Astrocyte of the spinal cord (primary cell): Measurements from ENCODE around the gene FIBCD1.

Experiments
- DNase-seq: peaks from one replicate; pipeline ENCODE4 v3.0.0; 2011; ENCODE audit warnings: low read depth, low spot score
- H3K4me3 ChIP-seq: 2 replicates; pipeline ENCODE4 v1.5.1; 2011; ENCODE audit warnings: low read depth, mild to moderate bottlenecking, low read length, moderate library complexity
- CTCF ChIP-seq: IDR thresholded peaks from 2 replicates; pipeline ENCODE4 v1.5.1; 2012; ENCODE audit warnings: low read depth, mild to moderate bottlenecking, low read length, inconsistent platforms
- in situ Hi-C: cut with HindIII; loops from 2 replicates; pipeline ENCODE4 v1.10.0; 2017; ENCODE audit warnings: low sequenced_read_pairs

Gene FIBCD1

GRCh38 chr9:130932255-130933079, 6.6 kb downstream of the FIBCD1 start:
- no peak overlapping the region for H3K4me3 ChIP-seq
- no peak for DNase-seq
- in situ Hi-C loops = no loop called here
- TF ChIP-seq CTCF = peak; percentile 11

- no peak for DNase-seq
- in situ Hi-C loops = no loop called here
- TF ChIP-seq CTCF = no peak
- no peak overlapping the region for H3K4me3 ChIP-seq
Measured at GRCh38 chr9:130931508-130932254, 7.4 kb downstream of the FIBCD1 start.

DNA sequence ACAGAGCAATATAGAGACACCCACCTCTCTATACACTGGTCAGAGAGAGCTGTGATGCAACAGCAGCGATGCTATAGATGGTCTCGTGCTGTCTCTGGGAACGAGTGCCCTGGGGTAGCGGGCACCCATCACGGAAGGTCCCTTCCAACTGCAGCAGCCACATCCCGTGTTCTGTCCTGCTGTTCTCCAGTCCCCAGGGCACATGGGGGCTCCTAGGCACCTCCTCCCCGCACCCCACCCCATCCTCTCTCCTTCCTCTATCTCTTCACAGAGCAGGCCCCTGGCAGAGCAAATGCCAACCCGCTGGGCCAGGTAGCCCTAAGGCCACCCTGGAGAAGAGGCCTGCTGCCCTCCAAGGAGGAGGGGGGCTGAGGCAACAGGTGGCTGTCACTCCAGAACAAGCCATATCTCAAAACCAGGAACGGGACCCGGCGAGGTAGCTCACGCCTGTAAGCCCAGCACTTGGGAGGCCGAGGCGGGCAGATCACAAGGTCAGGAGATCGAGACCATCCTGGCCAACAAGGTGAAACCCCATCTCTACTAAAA, 8.2 kb downstream of the FIBCD1 start:
- no peak for DNase-seq
- in situ Hi-C loops = no loop called here
- H3K4me3 ChIP-seq = no peak overlapping the region
- TF ChIP-seq CTCF = no peak

- no peak for DNase-seq
- no peak for TF ChIP-seq CTCF
- in situ Hi-C loops = no loop called here
- H3K4me3 ChIP-seq = no peak overlapping the region
Measured at GRCh38 chr9:130930132-130930803, 8.8 kb downstream of the FIBCD1 start.

DNA sequence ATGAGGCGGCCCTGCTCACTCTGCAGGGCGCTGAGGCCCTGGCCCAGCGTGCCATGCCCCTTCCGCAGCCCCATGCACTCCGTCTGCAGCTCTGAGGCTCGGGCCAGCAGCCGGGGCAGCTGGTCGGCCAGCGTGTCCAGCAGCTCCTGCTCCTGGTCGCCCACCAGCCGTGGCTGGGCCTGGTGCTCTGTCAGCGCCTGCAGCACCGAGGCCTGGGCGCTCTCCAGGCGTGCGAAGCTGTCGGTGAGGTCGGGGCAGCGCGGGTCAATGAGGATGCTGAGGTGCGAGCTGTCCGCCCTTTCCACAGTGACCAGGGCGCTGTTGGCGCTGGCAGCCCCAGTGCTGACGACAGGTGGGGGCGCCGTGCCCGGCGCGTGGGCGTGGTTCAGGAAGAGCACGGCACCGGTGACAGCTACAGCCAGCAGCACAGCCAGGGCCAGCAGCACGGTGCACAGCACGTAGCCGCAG, 9.4 kb downstream of the FIBCD1 start:
- in situ Hi-C loops = no loop called here
- no peak for TF ChIP-seq CTCF
- DNase-seq = no peak
- H3K4me3 ChIP-seq = no peak overlapping the region

DNA sequence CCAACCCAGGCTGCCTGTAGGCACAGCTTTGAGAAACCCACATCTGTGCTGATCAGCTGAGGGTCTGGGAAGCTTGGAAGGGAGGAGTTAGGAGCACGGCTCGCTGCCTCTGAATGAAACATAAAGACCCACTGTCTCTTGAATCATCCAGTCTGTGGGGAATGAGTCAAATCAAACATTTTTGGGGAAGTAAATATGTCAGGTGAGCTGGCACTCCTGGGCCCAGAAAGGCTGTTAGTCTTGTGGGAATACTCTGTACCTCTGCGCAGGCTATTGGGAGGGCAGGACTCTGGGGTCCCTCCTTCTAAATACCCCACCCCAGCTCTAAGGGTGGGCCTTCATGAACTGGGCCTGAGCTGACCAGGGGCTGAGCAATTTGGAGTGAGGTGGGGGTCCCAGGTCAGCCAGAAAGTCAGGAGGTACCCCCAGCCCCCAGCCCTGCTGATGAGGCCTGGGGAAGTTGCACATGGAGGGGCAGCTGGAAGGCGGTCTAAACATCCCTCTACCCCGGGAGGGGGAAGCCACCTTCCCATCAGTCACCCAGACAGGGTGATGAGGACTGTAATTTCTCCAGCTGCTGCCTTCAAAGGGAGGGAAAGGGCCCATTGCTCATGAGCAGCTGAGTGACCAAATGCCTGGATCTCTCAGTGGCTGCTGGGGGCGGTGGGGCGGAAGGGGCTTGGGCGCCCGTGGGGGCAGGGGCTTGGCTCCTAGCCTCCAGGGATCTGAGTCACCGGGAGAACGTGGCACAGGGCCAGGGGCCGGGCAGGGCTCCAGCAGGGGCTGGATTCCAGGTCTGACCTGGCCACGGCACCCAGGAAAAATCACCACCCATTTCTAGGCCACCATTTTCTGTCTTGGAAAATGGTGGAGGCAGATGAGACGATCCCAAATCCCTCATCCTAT, 10.8 kb downstream of the FIBCD1 start:
- no peak overlapping the region for H3K4me3 ChIP-seq
- TF ChIP-seq CTCF = no peak
- in situ Hi-C loops = no loop called here
- peak; percentile 66 for DNase-seq
